ENCODE measurements around the gene GPR107. TPM values are rescaled to one million over a fixed set of nuclear protein-coding genes. Genes with fewer than 3 reads are reported as not detected.

The GPR107 gene
- total and polyA plus RNA-seq, 2 of the 8 experiments (the other 6 are each of a cell fraction or from before 2014, with no cell fraction given), result 19.3 to 30.7 TPM

DNA sequence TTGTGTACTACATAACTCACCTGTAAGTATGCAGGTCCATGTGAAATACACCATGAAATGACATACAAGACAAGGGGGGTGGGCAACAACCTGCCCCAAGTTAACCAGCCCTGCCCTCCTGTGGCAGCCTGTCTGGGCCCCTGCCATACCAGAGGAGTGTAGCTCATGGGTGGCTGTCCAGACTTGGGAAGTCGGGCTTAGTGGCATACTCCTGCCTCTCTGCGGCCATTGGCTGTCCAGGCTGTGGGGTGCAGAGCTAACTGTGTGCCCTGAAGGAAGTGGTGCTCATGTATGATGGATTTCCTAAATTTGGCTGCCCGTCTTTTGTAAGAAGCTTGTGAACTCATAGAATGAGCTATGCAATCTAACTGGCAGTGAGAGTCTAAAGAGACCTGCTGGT, 47.0 kb downstream of the GPR107 start:
- peaks cover 4 to 39% (median 18%) of the 10 kb centered on the region in 4 experiments; a peak in 6 of 8 replicates for H3K36me3 ChIP-seq (ENCODE audit: control insufficient read depth in 2 of 4, insufficient read depth in 4 of 4, low read length in 3 of 4)
- H3K18ac ChIP-seq (ENCODE audit: extremely low read depth, low read length), result no peak overlapping the region
- no peak overlapping the region for H2BK5ac ChIP-seq (ENCODE audit: low read depth, low read length)
- DNase-seq (ENCODE audit: low read depth in 1 of 2, low spot score in 2 of 2), result no peak
- H3K56ac ChIP-seq (replicated peaks; ENCODE audit: insufficient read length, low read depth, low read length), result no peak overlapping the region
- no peak overlapping the region for H2AFZ ChIP-seq (ENCODE audit: low read length)
- 84% methylated on average over 3 of the region's 3 CpGs; no CpG with 5 or more reads in 1 of the 2 experiments for WGBS, 2 experiments (ENCODE audit: extremely low coverage in 1 of 2, insufficient coverage in 1 of 2, insufficient read length in 1 of 2, insufficient replicate concordance in 2 of 2, low coverage in 1 of 2, low lambda C conversion rate in 2 of 2, missing lambda C conversion rate in 1 of 2)
- H3K14ac ChIP-seq (ENCODE audit: insufficient read length), result no peak overlapping the region
- H3K9me3 ChIP-seq (ENCODE audit: insufficient read depth in 2 of 2, low read depth in 1 of 2, low read length in 1 of 2), result no peaks in the 10 kb centered on the region
- H2BK12ac ChIP-seq (ENCODE audit: low read depth, low read length), result no peak overlapping the region
- H2BK15ac ChIP-seq (ENCODE audit: low read length), result no peak overlapping the region
- no peak overlapping the region for H4K5ac ChIP-seq (ENCODE audit: insufficient read length, low read depth, low read length)
- no peak overlapping the region for H2AK5ac ChIP-seq (ENCODE audit: low read depth, low read length)
- no peaks in the 10 kb centered on the region for H3K79me2 ChIP-seq (ENCODE audit: control insufficient read depth in 1 of 2, insufficient read depth in 2 of 2, low read length in 2 of 2)
- CTCF ChIA-PET (ENCODE audit: partially characterized antibody), result interaction anchor here (0.5 to 1.7 kb wide), 9 partner anchors 20 to 390 kb away, joined by 3 to 5 read pairs (median 3); no protein-coding TSS in a partner anchor
- H3K79me1 ChIP-seq (ENCODE audit: low read depth, low read length), result no peaks in the 10 kb centered on the region
- H4K20me1 ChIP-seq (replicated peaks in 1 of 2; ENCODE audit: control insufficient read depth in 1 of 2, insufficient read depth in 2 of 2, low read length in 2 of 2), result no peaks in the 10 kb centered on the region
- FAIRE-seq, result no peak
- H3K4ac ChIP-seq (replicated peaks; ENCODE audit: insufficient read length, low read depth, low read length), result no peak overlapping the region
- no peaks in the 10 kb centered on the region for H3K27me3 ChIP-seq (replicated peaks in 1 of 4; ENCODE audit: control insufficient read depth in 3 of 4, extremely low read depth in 1 of 4, insufficient read depth in 3 of 4, low read length in 3 of 4)
- no peak overlapping the region for H3K23ac ChIP-seq (ENCODE audit: insufficient read length)
- POLR2A ChIA-PET (ENCODE audit: partially characterized antibody), result interaction anchor here (0.6 to 1.0 kb wide), 2 partner anchors 68 to 161 kb away, joined by 3 read pairs; no protein-coding TSS in a partner anchor
- no peak overlapping the region for H4K91ac ChIP-seq (replicated peaks; ENCODE audit: insufficient read length, low read length)
- no peak overlapping the region for H3K4me2 ChIP-seq (ENCODE audit: insufficient read depth in 1 of 2, low read depth in 2 of 2, low read length in 2 of 2)
- no peak overlapping the region for H3K27ac ChIP-seq (ENCODE audit: low read depth, low read length)
- H2BK120ac ChIP-seq (replicated peaks; ENCODE audit: low read depth, low read length), result no peak overlapping the region
- H3K9ac ChIP-seq (replicated peaks in 1 of 4; ENCODE audit: extremely low read depth in 1 of 4, low read depth in 3 of 4, low read length in 3 of 4), result no peak overlapping the region
- H3K4me1 ChIP-seq (replicated peaks in 1 of 4; ENCODE audit: control insufficient read depth in 3 of 4, insufficient read depth in 4 of 4, low read length in 3 of 4), result no peaks in the 10 kb centered on the region
- no peak overlapping the region for H2BK20ac ChIP-seq (ENCODE audit: low read length)
- no peaks in the 10 kb centered on the region for H3K23me2 ChIP-seq (ENCODE audit: low read depth, low read length)
- H4K8ac ChIP-seq (ENCODE audit: extremely low read depth, insufficient read depth, low read length), result no peak overlapping the region
- no peak overlapping the region for H3K4me3 ChIP-seq (ENCODE audit: extremely low read depth in 1 of 4, insufficient read depth in 2 of 4, low read depth in 3 of 4, low read length in 4 of 4)
- TF ChIP-seq ZNF274 (IDR thresholded peaks at IDR 0.05; ENCODE audit: borderline replicate concordance, extremely low read depth, low read length) (no peak), SIRT6 (IDR thresholded peaks at IDR 0.05; ENCODE audit: low read length) (no peak), EP300 (IDR thresholded peaks at IDR 0.05; ENCODE audit: borderline replicate concordance in 1 of 2, low read depth in 2 of 2, low read length in 2 of 2) (no peak), KDM5A (IDR thresholded peaks at IDR 0.05; ENCODE audit: low read length) (no peak), SUZ12 (IDR thresholded peaks at IDR 0.05; ENCODE audit: low read length) (no peak), CHD1 (IDR thresholded peaks at IDR 0.05; ENCODE audit: low read depth, low read length) (no peak), BACH1 (IDR thresholded peaks at IDR 0.05; ENCODE audit: low read length) (no peak), FOSL1 (IDR thresholded peaks at IDR 0.05; ENCODE audit: insufficient read depth, low read depth, low read length) (no peak), PHF8 (conservative IDR thresholded peaks at IDR 0.05; ENCODE audit: low read depth, low read length) (no peak), CBX5 (IDR thresholded peaks at IDR 0.05; ENCODE audit: low read depth, low read length) (no peak), JUND (IDR thresholded peaks at IDR 0.05; ENCODE audit: low read length) (no peak), MAFK (IDR thresholded peaks at IDR 0.05; ENCODE audit: low read depth, low read length) (no peak), EZH2 (IDR thresholded peaks at IDR 0.05; ENCODE audit: low read depth, low read length, severe bottlenecking) (no peak)
- TF ChIP-seq, protein P1, sequence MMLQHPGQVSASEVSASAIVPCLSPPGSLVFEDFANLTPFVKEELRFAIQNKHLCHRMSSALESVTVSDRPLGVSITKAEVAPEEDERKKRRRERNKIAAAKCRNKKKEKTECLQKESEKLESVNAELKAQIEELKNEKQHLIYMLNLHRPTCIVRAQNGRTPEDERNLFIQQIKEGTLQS (IDR thresholded peaks at IDR 0.05; ENCODE audit: insufficient read depth, low read depth, low read length), result no peak
